ENCODE measurements around the gene KRTAP10-5.
"Not testable (repeated sequence)": the region's sequence is repeated elsewhere in the genome, so short reads cannot be mapped to it uniquely, and the experiment has no call there.

- not testable (repeated sequence) for TF ChIP-seq CTCF, POLR2A (IDR thresholded peaks at IDR 0.05)
These were observed 22.1 kb downstream of the KRTAP10-5 start for GRCh38 chr21:44558329-44558675.

Data from right lobe of liver (tissue), 4 donors.